ENCODE measurements around the gene TSPAN18.

Gene TSPAN18

GRCh38 chr11:44726283-44727113 is at the start of gene TSPAN18:
Gene TSPAN18 (plus strand): TSS chr11:44726962. CDS start chr11:44906417, 179,455 bp downstream.
- DNase-seq (ENCODE audit: low spot score), result peak; percentile 53

GRCh38 chr11:44680982-44681597 is 45.7 kb upstream of the TSPAN18 start:
- no peak for DNase-seq (ENCODE audit: low spot score)

- peak; percentile 59 for DNase-seq (ENCODE audit: low spot score)
Observed at GRCh38 chr11:44681698-44682097, 45.1 kb upstream of the TSPAN18 start.

- no peak for DNase-seq (ENCODE audit: low spot score)
Observed at GRCh38 chr11:44684859-44685281, 41.9 kb upstream of the TSPAN18 start.

GRCh38 chr11:44687388-44687787 is 39.4 kb upstream of the TSPAN18 start:
- no peak for DNase-seq (ENCODE audit: low spot score)

GRCh38 chr11:44689265-44689664 is 37.5 kb upstream of the TSPAN18 start:
- DNase-seq (ENCODE audit: low spot score), result no peak

- DNase-seq (ENCODE audit: low spot score), result no peak
Observed at GRCh38 chr11:44690651-44691050, 36.1 kb upstream of the TSPAN18 start.

GRCh38 chr11:44692460-44692859 is 34.3 kb upstream of the TSPAN18 start:
- no peak for DNase-seq (ENCODE audit: low spot score)

- DNase-seq (ENCODE audit: low spot score), result no peak
Observed at GRCh38 chr11:44693654-44694119, 33.1 kb upstream of the TSPAN18 start.

GRCh38 chr11:44694443-44694842 is 32.3 kb upstream of the TSPAN18 start:
- DNase-seq (ENCODE audit: low spot score), result no peak

GRCh38 chr11:44695169-44695833 is 31.5 kb upstream of the TSPAN18 start:
- no peak for DNase-seq (ENCODE audit: low spot score)

GRCh38 chr11:44698252-44698912 is 28.4 kb upstream of the TSPAN18 start:
- no peak for DNase-seq (ENCODE audit: low spot score)

GRCh38 chr11:44699497-44700408 is 27.0 kb upstream of the TSPAN18 start:
- no peak for DNase-seq (ENCODE audit: low spot score)

GRCh38 chr11:44701276-44701675 is 25.5 kb upstream of the TSPAN18 start:
- no peak for DNase-seq (ENCODE audit: low spot score)

- DNase-seq (ENCODE audit: low spot score), result no peak
Observed at GRCh38 chr11:44702889-44703288, 23.9 kb upstream of the TSPAN18 start.

- no peak for DNase-seq (ENCODE audit: low spot score)
Observed at GRCh38 chr11:44707094-44707493, 19.7 kb upstream of the TSPAN18 start.

- no peak for DNase-seq (ENCODE audit: low spot score)
Observed at GRCh38 chr11:44708009-44708408, 18.8 kb upstream of the TSPAN18 start.

GRCh38 chr11:44708523-44709280 is 18.1 kb upstream of the TSPAN18 start:
- no peak for DNase-seq (ENCODE audit: low spot score)

- DNase-seq (ENCODE audit: low spot score), result no peak
Observed at GRCh38 chr11:44709281-44709562, 17.5 kb upstream of the TSPAN18 start.

- DNase-seq (ENCODE audit: low spot score), result no peak
Observed at GRCh38 chr11:44709966-44710365, 16.8 kb upstream of the TSPAN18 start.

All from AG08396 (cell line).